GM12878 (cell line): Measurements from ENCODE around the gene ITSN2.

Source experiments
- ATF2 ChIP-seq: IDR thresholded peaks from 2 replicates; pipeline ENCODE4 v1.6.1; 2012; ENCODE audit warnings: low read length, inconsistent platforms
- CTCF ChIP-seq, 3 experiments: IDR thresholded peaks in 2 of 3; conservative IDR thresholded peaks in 1 of 3; 2 replicates each; pipeline ENCODE4 v1.5.1; 2011; ENCODE audit warnings: low read depth in 3 of 3, low read length in 3 of 3, mild to moderate bottlenecking in 3 of 3, control low read depth in 2 of 3, moderate library complexity in 2 of 3, inconsistent platforms in 1 of 3, mixed read lengths in 1 of 3; ENCODE audit not compliant: control insufficient read depth in 2 of 3, insufficient read depth in 1 of 3; ENCODE audit errors: extremely low read depth in 1 of 3
- PAX5 ChIP-seq: IDR thresholded peaks from 2 replicates; pipeline ENCODE4 v1.6.1; 2011; ENCODE audit warnings: low read depth, low read length, borderline replicate concordance
- POLR2AphosphoS5 ChIP-seq: IDR thresholded peaks from 2 replicates; pipeline ENCODE4 v1.6.1; 2011; ENCODE audit warnings: mild to moderate bottlenecking, low read length, inconsistent platforms

- TF ChIP-seq ATF2: no peak
- no peak for TF ChIP-seq CTCF (IDR thresholded peaks at IDR 0.05 in 2 of 3, conservative IDR thresholded peaks at IDR 0.05 in 1 of 3; ENCODE audit: control insufficient read depth in 2 of 3, extremely low read depth in 1 of 3, insufficient read depth in 1 of 3, low read depth in 3 of 3, low read length in 3 of 3)
- TF ChIP-seq POLR2AphosphoS5: no peak
- no peak for TF ChIP-seq PAX5
Observed at GRCh38 chr2:24253303-24253919, 106.9 kb downstream of the ITSN2 start.
